Endothelial cell of umbilical vein (primary cell): ENCODE measurements around the gene PXN.

Experiments
- EZH2 ChIP-seq: IDR thresholded peaks from 2 replicates; pipeline ENCODE4 v1.6.1; 2012; ENCODE audit warnings: borderline replicate concordance, low read depth, mild to moderate bottlenecking, moderate library complexity, low read length, inconsistent platforms; ENCODE audit not compliant: severe bottlenecking
- GATA2 ChIP-seq: IDR thresholded peaks from 2 replicates; pipeline ENCODE4 v1.7.0; 2011; ENCODE audit warnings: low read depth, mild to moderate bottlenecking, moderate library complexity, mixed read lengths, low read length; ENCODE audit not compliant: insufficient read length, insufficient read depth
- MYC ChIP-seq: IDR thresholded peaks from one replicate; pipeline ENCODE4 v1.6.1; 2011; ENCODE audit warnings: mild to moderate bottlenecking, low read depth, low read length
- POLR2A ChIP-seq: IDR thresholded peaks from 2 replicates; pipeline ENCODE4 v1.6.1; 2012; ENCODE audit warnings: low read depth, mild to moderate bottlenecking, control low read depth, low read length
- POLR2AphosphoS5 ChIP-seq: IDR thresholded peaks from 2 replicates; pipeline ENCODE4 v1.6.1; 2012; ENCODE audit warnings: low read depth, mild to moderate bottlenecking, control low read depth, low read length, moderate library complexity; ENCODE audit not compliant: insufficient read depth
- TF ChIP-seq, protein P1 (sequence below), 2 donors: IDR thresholded peaks; 1 replicate in 1 of 2; 2 replicates in 1 of 2; pipeline ENCODE4 v1.5.1; 2011; ENCODE audit warnings: low read length in 2 of 2, mild to moderate bottlenecking in 2 of 2, moderate library complexity in 2 of 2, control low read depth in 1 of 2, inconsistent platforms in 1 of 2, low read depth in 1 of 2; ENCODE audit not compliant: insufficient read depth in 1 of 2; ENCODE audit errors: extremely low read depth in 1 of 2

DNA sequence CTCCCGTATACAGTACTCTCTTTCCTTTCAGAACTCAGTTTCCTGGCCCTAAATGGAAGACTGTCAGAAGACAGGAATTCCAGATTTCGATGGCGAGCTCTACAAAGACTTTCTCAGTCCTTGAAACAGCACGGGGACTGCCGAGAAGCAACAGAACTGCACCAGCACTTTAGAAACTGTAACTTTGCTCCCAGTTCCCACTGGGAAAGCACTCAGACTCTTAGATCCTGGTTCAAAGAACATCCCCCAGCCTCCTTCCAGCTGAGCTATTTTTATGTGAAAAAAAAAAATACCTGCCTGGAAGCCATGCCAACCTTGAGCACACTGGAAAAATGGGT lies 1.8 kb downstream of the PXN start:
- TF ChIP-seq, protein P1, sequence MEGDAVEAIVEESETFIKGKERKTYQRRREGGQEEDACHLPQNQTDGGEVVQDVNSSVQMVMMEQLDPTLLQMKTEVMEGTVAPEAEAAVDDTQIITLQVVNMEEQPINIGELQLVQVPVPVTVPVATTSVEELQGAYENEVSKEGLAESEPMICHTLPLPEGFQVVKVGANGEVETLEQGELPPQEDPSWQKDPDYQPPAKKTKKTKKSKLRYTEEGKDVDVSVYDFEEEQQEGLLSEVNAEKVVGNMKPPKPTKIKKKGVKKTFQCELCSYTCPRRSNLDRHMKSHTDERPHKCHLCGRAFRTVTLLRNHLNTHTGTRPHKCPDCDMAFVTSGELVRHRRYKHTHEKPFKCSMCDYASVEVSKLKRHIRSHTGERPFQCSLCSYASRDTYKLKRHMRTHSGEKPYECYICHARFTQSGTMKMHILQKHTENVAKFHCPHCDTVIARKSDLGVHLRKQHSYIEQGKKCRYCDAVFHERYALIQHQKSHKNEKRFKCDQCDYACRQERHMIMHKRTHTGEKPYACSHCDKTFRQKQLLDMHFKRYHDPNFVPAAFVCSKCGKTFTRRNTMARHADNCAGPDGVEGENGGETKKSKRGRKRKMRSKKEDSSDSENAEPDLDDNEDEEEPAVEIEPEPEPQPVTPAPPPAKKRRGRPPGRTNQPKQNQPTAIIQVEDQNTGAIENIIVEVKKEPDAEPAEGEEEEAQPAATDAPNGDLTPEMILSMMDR (IDR thresholded peaks at IDR 0.05; ENCODE audit: extremely low read depth in 1 of 2, insufficient read depth in 1 of 2, low read depth in 1 of 2, low read length in 2 of 2) = no peak
- TF ChIP-seq POLR2AphosphoS5 (no peak), GATA2 (no peak), POLR2A (no peak), EZH2 (no peak), MYC (no peak)
